BJ (cell line): Measurements from ENCODE around the gene PTPRJ. TPM values are rescaled to one million over a fixed set of nuclear protein-coding genes. Genes with fewer than 3 reads are reported as not detected.

Experiments used
- CTCF ChIA-PET: fragments of 350-600 bp; formaldehyde crosslinking; extraction: SDS; loops from one replicate; lab custom pipeline; 2021; ENCODE audit warnings: antibody characterized with exemption, inconsistent platforms; lab: Yijun Ruan, JAX
- POLR2A ChIA-PET: fragments of 300-600 bp; sonication (Branson Sonifier 250); formaldehyde crosslinking; extraction: SDS; loops from one replicate; lab custom pipeline; 2021; ENCODE audit warnings: antibody characterized with exemption; lab: Charles Lee
- DNase-seq: peaks from one replicate; pipeline ENCODE4 v3.0.0-alpha.2; 2011; ENCODE audit warnings: low read depth
- H3K27me3 ChIP-seq: 2 replicates; pipeline ENCODE4 v1.6.0; 2011; ENCODE audit warnings: low read length; ENCODE audit not compliant: control insufficient read depth, insufficient read depth
- H3K36me3 ChIP-seq: 2 replicates; pipeline ENCODE4 v1.5.1; 2011; ENCODE audit warnings: low read length; ENCODE audit not compliant: control insufficient read depth, insufficient read depth
- H3K4me3 ChIP-seq: 2 replicates; pipeline ENCODE4 v1.5.1; 2011; ENCODE audit warnings: low read depth, mild to moderate bottlenecking, control low read depth, low read length
- polyA plus RNA-seq: library from polyadenylated mRNA; depleted of rRNA; stranded (reverse); fragments of >200 nt; gene quantifications from 2 replicates; pipeline ENCODE4 v1.2.3, GENCODE V29; 2011
- TF ChIP-seq, protein P1 (sequence below): IDR thresholded peaks from 2 replicates; pipeline ENCODE4 v1.5.1; 2011; ENCODE audit warnings: low read depth, mild to moderate bottlenecking, control low read depth, inconsistent platforms, low read length, moderate library complexity; ENCODE audit not compliant: insufficient read depth

PTPRJ gene
- polyA plus RNA-seq, 1 experiment = 3.8 TPM

DNA sequence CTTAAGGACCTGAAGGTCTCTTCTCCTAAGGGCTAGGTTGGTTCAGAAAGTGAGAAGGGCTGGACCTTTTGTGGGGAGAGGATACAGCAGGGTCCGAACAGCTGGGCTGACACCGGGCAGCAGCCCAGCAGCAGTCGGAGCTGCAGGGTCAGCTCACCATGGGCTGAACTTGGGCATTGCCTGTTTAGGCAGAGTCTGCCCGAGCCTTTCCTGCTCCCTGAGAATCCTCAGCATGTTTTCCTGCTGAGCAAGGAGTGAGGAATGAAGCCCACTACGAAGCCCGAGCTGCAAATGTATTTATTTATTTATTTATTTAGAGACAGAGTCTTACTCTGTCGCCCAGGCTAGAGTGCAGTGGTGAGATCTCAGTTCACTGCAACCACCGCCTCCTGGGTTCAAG lies 83.9 kb downstream of the PTPRJ start:
- Histone ChIP-seq H3K27me3 (no peaks in the 10 kb centered on the region), H3K36me3 (no peaks in the 10 kb centered on the region), H3K4me3 (peak overlapping the region; percentile 7; the same call in 1 of the 2 replicates)
- TF ChIP-seq, protein P1, sequence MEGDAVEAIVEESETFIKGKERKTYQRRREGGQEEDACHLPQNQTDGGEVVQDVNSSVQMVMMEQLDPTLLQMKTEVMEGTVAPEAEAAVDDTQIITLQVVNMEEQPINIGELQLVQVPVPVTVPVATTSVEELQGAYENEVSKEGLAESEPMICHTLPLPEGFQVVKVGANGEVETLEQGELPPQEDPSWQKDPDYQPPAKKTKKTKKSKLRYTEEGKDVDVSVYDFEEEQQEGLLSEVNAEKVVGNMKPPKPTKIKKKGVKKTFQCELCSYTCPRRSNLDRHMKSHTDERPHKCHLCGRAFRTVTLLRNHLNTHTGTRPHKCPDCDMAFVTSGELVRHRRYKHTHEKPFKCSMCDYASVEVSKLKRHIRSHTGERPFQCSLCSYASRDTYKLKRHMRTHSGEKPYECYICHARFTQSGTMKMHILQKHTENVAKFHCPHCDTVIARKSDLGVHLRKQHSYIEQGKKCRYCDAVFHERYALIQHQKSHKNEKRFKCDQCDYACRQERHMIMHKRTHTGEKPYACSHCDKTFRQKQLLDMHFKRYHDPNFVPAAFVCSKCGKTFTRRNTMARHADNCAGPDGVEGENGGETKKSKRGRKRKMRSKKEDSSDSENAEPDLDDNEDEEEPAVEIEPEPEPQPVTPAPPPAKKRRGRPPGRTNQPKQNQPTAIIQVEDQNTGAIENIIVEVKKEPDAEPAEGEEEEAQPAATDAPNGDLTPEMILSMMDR = no peak
- CTCF ChIA-PET = interaction anchor here (0.9 to 1.9 kb wide), 5 partner anchors 8 to 133 kb away, joined by 3 to 7 read pairs (median 5); no protein-coding TSS in a partner anchor
- POLR2A ChIA-PET = no interaction called here
- peak; percentile 46 for DNase-seq

GRCh38 chr11:48066881-48067800 lies 86.8 kb downstream of the PTPRJ start:
- Histone ChIP-seq H3K4me3 (no peak overlapping the region), H3K36me3 (no peaks in the 10 kb centered on the region), H3K27me3 (no peaks in the 10 kb centered on the region)
- no peak for DNase-seq
- TF ChIP-seq, protein P1 = no peak
- ChIA-PET POLR2A (no interaction called here), CTCF (no interaction called here)

DNA sequence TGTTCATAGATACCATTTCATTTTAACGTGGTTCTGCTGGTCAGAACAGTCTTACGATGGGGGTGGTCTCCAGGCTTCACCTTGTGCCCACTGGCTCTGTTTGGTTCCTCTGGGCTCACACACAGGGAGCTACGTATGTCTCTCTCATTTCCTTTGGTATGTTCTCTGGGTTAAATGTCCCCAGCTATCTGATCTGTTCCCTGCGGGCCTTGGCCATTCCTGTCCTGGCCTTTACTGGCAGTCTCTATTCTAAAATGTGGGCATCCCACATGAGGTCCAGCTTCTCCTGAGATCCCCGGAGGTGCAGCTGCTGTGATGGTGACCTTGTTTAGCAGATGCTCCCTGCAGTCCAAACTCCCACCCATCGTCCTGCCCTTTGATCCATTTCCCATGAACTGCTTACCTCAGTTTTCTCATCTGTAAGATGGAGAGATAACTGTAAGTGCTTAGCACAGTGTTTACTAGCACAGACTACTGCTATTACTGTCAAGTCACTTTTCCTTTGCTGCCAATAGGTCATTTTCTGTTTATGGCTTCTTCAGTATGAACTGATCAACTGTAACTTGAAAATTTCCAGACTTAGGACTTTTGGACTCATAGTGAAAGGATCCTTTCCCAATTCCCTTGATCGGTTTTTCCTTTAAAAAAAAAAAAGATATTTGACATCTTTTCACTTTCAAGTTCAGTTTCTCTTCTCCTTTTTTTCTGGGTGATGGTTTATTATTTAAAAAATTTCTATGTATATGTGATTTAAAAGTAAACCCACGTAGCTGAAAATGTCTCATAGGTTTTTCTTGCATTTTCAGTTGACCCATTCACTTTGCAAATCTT lies 92.9 kb downstream of the PTPRJ start:
- Histone ChIP-seq H3K36me3 (peaks cover 1% of the 10 kb centered on the region; the same call in 1 of the 2 replicates), H3K4me3 (no peak overlapping the region), H3K27me3 (no peaks in the 10 kb centered on the region)
- TF ChIP-seq, protein P1 = no peak
- ChIA-PET POLR2A (no interaction called here), CTCF (no interaction called here)
- no peak for DNase-seq

- Histone ChIP-seq H3K4me3 (no peak overlapping the region), H3K36me3 (peaks cover 1% of the 10 kb centered on the region; the same call in 1 of the 2 replicates), H3K27me3 (no peaks in the 10 kb centered on the region)
- TF ChIP-seq, protein P1 = no peak
- POLR2A ChIA-PET = no interaction called here
- no peak for DNase-seq
- CTCF ChIA-PET = no interaction called here
These were observed 94.2 kb downstream of the PTPRJ start for GRCh38 chr11:48074425-48075181.
